ENCODE results near the gene SIN3A. TPM values are rescaled to one million over a fixed set of nuclear protein-coding genes. Genes with fewer than 3 reads are reported as not detected.
A peak's percentile ranks its signal among the peaks of the same experiment; 100 is the strongest.

The SIN3A gene
- total and polyA plus RNA-seq, 2 donors (not counting 1 experiment from before 2014, with no cell fraction given), result 32.0 to 153 TPM

DNA sequence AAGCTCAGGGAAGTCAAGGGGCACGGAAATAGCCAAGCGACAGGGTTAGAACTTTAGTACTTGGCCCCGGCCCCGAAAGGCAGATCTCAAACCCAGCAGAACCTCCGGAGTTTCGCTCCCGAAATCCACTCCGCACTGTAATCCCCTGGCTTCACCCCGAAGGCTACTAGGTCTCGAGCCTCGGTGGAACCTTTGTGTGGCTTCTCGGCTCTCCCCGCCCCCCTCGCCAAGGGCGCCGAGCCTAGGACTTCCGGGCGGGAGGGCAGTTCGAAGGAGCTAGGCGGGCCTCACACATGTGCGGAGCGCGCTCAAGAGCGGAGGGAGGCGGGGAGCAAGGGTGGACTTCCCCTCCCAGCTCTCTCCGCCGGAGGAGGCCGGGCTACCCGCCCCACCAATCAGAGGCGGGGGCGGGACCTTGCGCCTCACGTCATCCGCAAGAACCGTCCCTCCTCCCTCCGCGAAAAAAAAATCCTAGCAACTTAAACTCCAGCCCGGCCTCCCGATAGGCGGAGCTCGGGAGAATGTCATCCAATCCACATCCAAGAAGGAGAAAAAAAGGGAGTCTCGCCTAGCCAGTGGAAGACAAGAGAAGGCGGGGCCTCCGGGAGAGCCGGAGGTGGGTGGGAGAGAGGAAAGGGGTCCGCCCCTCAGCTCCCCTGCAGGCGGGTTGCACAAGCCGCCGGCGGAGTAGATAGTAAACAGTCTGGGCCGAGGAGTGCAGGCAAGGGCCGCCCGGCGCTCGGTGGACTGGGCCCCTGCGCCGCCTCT lies 2.4 kb upstream of the SIN3A start:
- peaks cover 18% of the 10 kb centered on the region for H3K79me2 ChIP-seq (ENCODE audit: control insufficient read depth, insufficient read depth, low read length)
- H3K4me3 Mint-ChIP-seq, result peak overlapping the region; percentile 98
- peaks cover 21 to 37% of the 10 kb centered on the region in 2 donors for H3K4me1 ChIP-seq (ENCODE audit: control insufficient read depth in 2 of 2, insufficient read depth in 2 of 2, low read length in 2 of 2)
- H3K9me3 ChIP-seq (ENCODE audit: control extremely low read depth in 1 of 3, control insufficient read depth in 2 of 3, insufficient read depth in 1 of 3, low read length in 2 of 3), result no peaks in the 10 kb centered on the region
- no peak for TF ChIP-seq EZH2 (IDR thresholded peaks at IDR 0.05; ENCODE audit: borderline replicate concordance, insufficient read depth, low read depth, low read length, poor library complexity, severe bottlenecking)
- TF ChIP-seq, protein P1, sequence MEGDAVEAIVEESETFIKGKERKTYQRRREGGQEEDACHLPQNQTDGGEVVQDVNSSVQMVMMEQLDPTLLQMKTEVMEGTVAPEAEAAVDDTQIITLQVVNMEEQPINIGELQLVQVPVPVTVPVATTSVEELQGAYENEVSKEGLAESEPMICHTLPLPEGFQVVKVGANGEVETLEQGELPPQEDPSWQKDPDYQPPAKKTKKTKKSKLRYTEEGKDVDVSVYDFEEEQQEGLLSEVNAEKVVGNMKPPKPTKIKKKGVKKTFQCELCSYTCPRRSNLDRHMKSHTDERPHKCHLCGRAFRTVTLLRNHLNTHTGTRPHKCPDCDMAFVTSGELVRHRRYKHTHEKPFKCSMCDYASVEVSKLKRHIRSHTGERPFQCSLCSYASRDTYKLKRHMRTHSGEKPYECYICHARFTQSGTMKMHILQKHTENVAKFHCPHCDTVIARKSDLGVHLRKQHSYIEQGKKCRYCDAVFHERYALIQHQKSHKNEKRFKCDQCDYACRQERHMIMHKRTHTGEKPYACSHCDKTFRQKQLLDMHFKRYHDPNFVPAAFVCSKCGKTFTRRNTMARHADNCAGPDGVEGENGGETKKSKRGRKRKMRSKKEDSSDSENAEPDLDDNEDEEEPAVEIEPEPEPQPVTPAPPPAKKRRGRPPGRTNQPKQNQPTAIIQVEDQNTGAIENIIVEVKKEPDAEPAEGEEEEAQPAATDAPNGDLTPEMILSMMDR (IDR thresholded peaks at IDR 0.05), result no peak
- WGBS (ENCODE audit: insufficient coverage), result under 1% methylated on average over 48 of the region's 57 CpGs
- H2AFZ ChIP-seq (ENCODE audit: insufficient read depth, low read depth, low read length, poor library complexity, severe bottlenecking), result peak overlapping the region; percentile 92
- H3K9ac ChIP-seq (ENCODE audit: low read length), result peak overlapping the region; percentile 96
- peak overlapping the region; percentile 90 to 95 for H3K27ac ChIP-seq (ENCODE audit: low read length in 2 of 2)
- intact Hi-C loops (cut with micrococcal nuclease), result loop anchor here (1.0 to 10.0 kb wide), 11 partner anchors 125 to 837 kb away; partner anchors contain the start of genes C15orf39, CLK3, COX5A and FBXO22
- H3K27me3 ChIP-seq (replicated peaks in 1 of 4; ENCODE audit: control extremely low read depth in 1 of 4, control insufficient read depth in 3 of 4, insufficient read depth in 4 of 4, low read length in 3 of 4), result no peaks in the 10 kb centered on the region
- H3K27me3 Mint-ChIP-seq, result no peaks in the 10 kb centered on the region
- peak overlapping the region; percentile 99 for H3K27ac Mint-ChIP-seq
- H3K36me3 ChIP-seq (replicated peaks in 1 of 2; ENCODE audit: control extremely low read depth in 1 of 2, control insufficient read depth in 1 of 2, extremely low read depth in 1 of 2, insufficient read depth in 2 of 2, low read length in 1 of 2), result no peaks in the 10 kb centered on the region
- no peaks in the 10 kb centered on the region for H3K9me3 Mint-ChIP-seq (ENCODE audit: insufficient read depth)
- peak overlapping the region; percentile 95 to 99 (median 97) for H3K4me3 ChIP-seq (ENCODE audit: control extremely low read depth in 1 of 5, extremely low read depth in 1 of 5, insufficient read depth in 1 of 5, low read depth in 2 of 5, low read length in 4 of 5)
- peak overlapping the region; percentile 91 for H3K4me2 ChIP-seq (replicated peaks; ENCODE audit: low read depth, low read length, poor library complexity, severe bottlenecking)
- H3K4me1 Mint-ChIP-seq, result peaks cover 41% of the 10 kb centered on the region
- ChIA-PET CTCF (interaction anchor here (0.7 to 6.5 kb wide), 5 partner anchors 13 to 677 kb away, joined by 3 to 51 read pairs (median 6); partner anchors contain the start of genes MAN2C1, NEIL1 and SNUPN), POLR2A (interaction anchor here (0.6 to 6.4 kb wide), 12 partner anchors 8 to 676 kb away, joined by 3 to 62 read pairs (median 4); partner anchors contain the start of genes IMP3, MAN2C1, PTPN9 and SNUPN)
- ATAC-seq (ENCODE audit: low read depth) (peak; percentile 40), DNase-seq (peak; percentile 99)
- peaks cover 22% of the 10 kb centered on the region for H4K20me1 ChIP-seq (ENCODE audit: control insufficient read depth, insufficient read depth, low read length, poor library complexity, severe bottlenecking)
